HG02884 (cell line): ENCODE results near the gene SLC8B1.

Experiments
- ATAC-seq: cut with Tn5 transposase; IDR thresholded peaks from one replicate; pipeline ENCODE4 v1.9.1; 2021; ENCODE audit warnings: mild to moderate bottlenecking, moderate library complexity; ENCODE audit not compliant: unreplicated experiment

Gene SLC8B1

GRCh38 chr12:113325916-113326315 lies 9.0 kb downstream of the SLC8B1 start:
- no peak for ATAC-seq

GRCh38 chr12:113322343-113322742 lies 12.6 kb downstream of the SLC8B1 start:
- no peak for ATAC-seq

GRCh38 chr12:113320401-113320800 lies 14.5 kb downstream of the SLC8B1 start:
- ATAC-seq = no peak

GRCh38 chr12:113318900-113319628 lies 15.8 kb downstream of the SLC8B1 start:
- ATAC-seq = no peak

- ATAC-seq = no peak
Measured at GRCh38 chr12:113318046-113318656, 16.8 kb downstream of the SLC8B1 start.

GRCh38 chr12:113317122-113317521 lies 17.8 kb downstream of the SLC8B1 start:
- no peak for ATAC-seq

GRCh38 chr12:113316155-113316554 lies 18.8 kb downstream of the SLC8B1 start:
- no peak for ATAC-seq

GRCh38 chr12:113315358-113315757 lies 19.6 kb downstream of the SLC8B1 start:
- ATAC-seq = no peak

- ATAC-seq = no peak
Measured at GRCh38 chr12:113314121-113314529, 20.8 kb downstream of the SLC8B1 start.

GRCh38 chr12:113310489-113310888 lies 24.4 kb downstream of the SLC8B1 start:
- no peak for ATAC-seq

GRCh38 chr12:113306382-113306781 lies 28.5 kb downstream of the SLC8B1 start:
- no peak for ATAC-seq

GRCh38 chr12:113305281-113305856 lies 29.5 kb downstream of the SLC8B1 start:
- ATAC-seq = no peak

- ATAC-seq = no peak
Measured at GRCh38 chr12:113302886-113303640, 31.8 kb downstream of the SLC8B1 start.

- ATAC-seq = no peak
Measured at GRCh38 chr12:113302466-113302865, 32.4 kb downstream of the SLC8B1 start.

GRCh38 chr12:113301811-113302210 lies 33.1 kb downstream of the SLC8B1 start:
- no peak for ATAC-seq

GRCh38 chr12:113299619-113300237 lies 35.2 kb downstream of the SLC8B1 start:
- ATAC-seq = no peak

- no peak for ATAC-seq
Measured at GRCh38 chr12:113298861-113299545, 35.9 kb downstream of the SLC8B1 start.

GRCh38 chr12:113298472-113298817 lies 36.5 kb downstream of the SLC8B1 start:
- no peak for ATAC-seq

- ATAC-seq = no peak
Measured at GRCh38 chr12:113297621-113298471, 37.1 kb downstream of the SLC8B1 start.

- no peak for ATAC-seq
Measured at GRCh38 chr12:113297214-113297587, 37.7 kb downstream of the SLC8B1 start.
